SK-N-SH (cell line): ENCODE measurements around the gene ATF3. TPM values are rescaled to one million over a fixed set of nuclear protein-coding genes. Genes with fewer than 3 reads are reported as not detected.

ENCODE experiments used
- CTCF ChIA-PET: fragments of 300-600, 350-600 bp; formaldehyde crosslinking; extraction: SDS; loops from one replicate; lab custom pipeline; 2021; lab: Yijun Ruan, JAX
- POLR2A ChIA-PET: fragments of 350-600 bp; sonication (Branson Sonifier 250); formaldehyde crosslinking; extraction: SDS; loops from one replicate; lab custom pipeline; 2020; ENCODE audit warnings: antibody characterized with exemption, inconsistent platforms; lab: Yijun Ruan, JAX
- DNase-seq: peaks from one replicate; pipeline ENCODE4 v3.0.0; 2012
- H2AFZ ChIP-seq: fragments of 200-600 bp; sonication (generic); 2 replicates; pipeline ENCODE4 v1.8.1; 2016; ENCODE audit warnings: antibody characterized with exemption, mild to moderate bottlenecking, low read depth
- H3F3A ChIP-seq: fragments of 200-600 bp; sonication (generic); replicated peaks from 2 replicates; pipeline ENCODE3; 2016; ENCODE audit warnings: antibody characterized with exemption, mild to moderate bottlenecking; ENCODE audit not compliant: insufficient read depth
- H3K27ac ChIP-seq, 2 experiments: fragments of 200-500 bp in 1 of 2; fragments of 200-600 bp in 1 of 2; sonication (Bioruptor generic) in 1 of 2; sonication (generic), shearing (Covaris generic) in 1 of 2; 2 replicates each; pipeline versions ENCODE4 v1.5.1 to v1.6.1; 2014 to 2016; ENCODE audit warnings: low read depth in 2 of 2, inconsistent platforms in 1 of 2, low read length in 1 of 2, mild to moderate bottlenecking in 1 of 2, mixed read lengths in 1 of 2
- H3K27me3 ChIP-seq: fragments of 200-600 bp; sonication (generic), shearing (Covaris generic); 2 replicates; pipeline ENCODE4 v1.6.1; 2016; ENCODE audit warnings: mixed run types; ENCODE audit not compliant: insufficient read depth
- H3K36me3 ChIP-seq, 2 experiments: fragments of 200-500 bp in 1 of 2; fragments of 200-600 bp in 1 of 2; sonication (Bioruptor generic) in 1 of 2; sonication (generic) in 1 of 2; replicated peaks in 1 of 2; 2 replicates each; pipeline versions ENCODE3 to v1.5.1; 2014 to 2016; ENCODE audit warnings: low read length in 1 of 2, mild to moderate bottlenecking in 1 of 2; ENCODE audit not compliant: insufficient read depth in 2 of 2, control insufficient read depth in 1 of 2
- H3K4me1 ChIP-seq, 2 experiments: fragments of 200-500 bp in 1 of 2; fragments of 200-600 bp in 1 of 2; sonication (Bioruptor generic) in 1 of 2; sonication (generic), shearing (Covaris generic) in 1 of 2; 2 replicates each; pipeline versions ENCODE4 v1.5.1 to v1.6.1; 2014 to 2016; ENCODE audit warnings: low read depth in 1 of 2, low read length in 1 of 2, mixed run types in 1 of 2; ENCODE audit not compliant: insufficient read depth in 2 of 2, control insufficient read depth in 1 of 2
- H3K4me2 ChIP-seq: fragments of 200-600 bp; sonication (generic), shearing (Covaris generic); 2 replicates; pipeline ENCODE4 v1.6.1; 2017; ENCODE audit warnings: mixed run types
- H3K4me3 ChIP-seq, 2 experiments: fragments of 200-500 bp in 1 of 2; fragments of 200-600 bp in 1 of 2; sonication (Bioruptor generic) in 1 of 2; sonication (generic), shearing (Covaris generic) in 1 of 2; 2 replicates each; pipeline versions ENCODE4 v1.5.1 to v1.8.1; 2014 to 2016; ENCODE audit warnings: low read depth in 2 of 2, inconsistent platforms in 1 of 2, low read length in 1 of 2, mild to moderate bottlenecking in 1 of 2, mixed read lengths in 1 of 2, moderate library complexity in 1 of 2
- H3K79me2 ChIP-seq: fragments of 200-600 bp; sonication (generic); 2 replicates; pipeline ENCODE4 v1.8.1; 2017; ENCODE audit warnings: mild to moderate bottlenecking; ENCODE audit not compliant: insufficient read depth
- H3K9ac ChIP-seq: fragments of 200-600 bp; sonication (generic); 2 replicates; pipeline ENCODE4 v1.6.1; 2017; ENCODE audit warnings: mixed run types
- H3K9me2 ChIP-seq: fragments of 200-600 bp; sonication (generic); 2 replicates; pipeline ENCODE4 v1.6.1; 2017; ENCODE audit warnings: mixed run types
- H3K9me3 ChIP-seq: fragments of 200-600 bp; sonication (generic); 2 replicates; pipeline ENCODE4 v1.6.1; 2017; ENCODE audit warnings: mixed run types, mild to moderate bottlenecking, moderate library complexity
- H4K20me1 ChIP-seq: fragments of 200-600 bp; sonication (generic); 2 replicates; pipeline ENCODE4 v1.6.1; 2017; ENCODE audit warnings: mild to moderate bottlenecking, mixed run types; ENCODE audit not compliant: insufficient read depth
- CTCF ChIP-seq: fragments of 200-600 bp; sonication (generic); IDR thresholded peaks from 2 replicates; pipeline ENCODE4 v1.6.1; 2017; ENCODE audit warnings: antibody characterized with exemption, mild to moderate bottlenecking, moderate library complexity
- EZH2phosphoT487 ChIP-seq: fragments of 200-600 bp; sonication (generic); IDR thresholded peaks from 2 replicates; pipeline ENCODE4 v1.6.1; 2017; ENCODE audit warnings: low read depth, mixed run types, mild to moderate bottlenecking, antibody characterized with exemption, moderate library complexity, borderline replicate concordance
- GABPA ChIP-seq: IDR thresholded peaks from 2 replicates; pipeline ENCODE4 v1.4.0; 2012; ENCODE audit warnings: low read depth, mild to moderate bottlenecking
- GATA2 ChIP-seq: sonication (generic); formaldehyde crosslinking; IDR thresholded peaks from 2 replicates; pipeline ENCODE4 v1.5.0; 2020; ENCODE audit warnings: mild to moderate bottlenecking, missing genetic modification reagents
- IRF3 ChIP-seq: fragments of 150-350 bp; IDR thresholded peaks from 2 replicates; pipeline ENCODE4 v1.6.1; 2016; ENCODE audit warnings: mild to moderate bottlenecking, low read depth, low read length
- JUND ChIP-seq: IDR thresholded peaks from 2 replicates; pipeline ENCODE4 v1.4.0; 2012
- MEF2A ChIP-seq: IDR thresholded peaks from 2 replicates; pipeline ENCODE4 v1.4.0; 2012; ENCODE audit warnings: low read depth, borderline replicate concordance
- MXI1 ChIP-seq: IDR thresholded peaks from 2 replicates; pipeline ENCODE4 v1.6.1; 2012; ENCODE audit warnings: mild to moderate bottlenecking, low read depth, low read length, improper control_type of control experiment
- PBX3 ChIP-seq: IDR thresholded peaks from 2 replicates; pipeline ENCODE4; 2012
- RAD21 ChIP-seq: IDR thresholded peaks from 2 replicates; pipeline ENCODE4 v1.6.1; 2012; ENCODE audit warnings: mild to moderate bottlenecking, low read length
- RCOR1 ChIP-seq: fragments of 150-350 bp; IDR thresholded peaks from 2 replicates; pipeline ENCODE4 v1.6.1; 2017; ENCODE audit warnings: antibody characterized with exemption, low read length
- REST ChIP-seq: IDR thresholded peaks from 2 replicates; pipeline ENCODE4 v1.6.1; 2012; ENCODE audit warnings: mild to moderate bottlenecking, low read depth, low read length, moderate library complexity
- RFX5 ChIP-seq: IDR thresholded peaks from 2 replicates; pipeline ENCODE4 v1.6.1; 2012; ENCODE audit warnings: mild to moderate bottlenecking, improper control_type of control experiment, low read length
- RXRA ChIP-seq: IDR thresholded peaks from 2 replicates; pipeline ENCODE4 v1.4.0; 2012; ENCODE audit warnings: low read depth, mild to moderate bottlenecking, borderline replicate concordance
- SIN3A ChIP-seq: IDR thresholded peaks from 2 replicates; pipeline ENCODE4 v1.6.1; 2012; ENCODE audit warnings: low read depth, mild to moderate bottlenecking, low read length, moderate library complexity, borderline replicate concordance
- SMC3 ChIP-seq: IDR thresholded peaks from 2 replicates; pipeline ENCODE4 v1.6.1; 2012; ENCODE audit warnings: low read depth, low read length, improper control_type of control experiment
- USF2 ChIP-seq: fragments of 150-350 bp; IDR thresholded peaks from 2 replicates; pipeline ENCODE4 v1.6.1; 2017; ENCODE audit warnings: antibody characterized with exemption, low read length, low read depth, borderline replicate concordance
- YY1 ChIP-seq: IDR thresholded peaks from 2 replicates; pipeline ENCODE4 v1.4.0; 2012; ENCODE audit warnings: low read depth, mild to moderate bottlenecking
- WGBS: methylation state at CpG from one replicate; pipeline ENCODE4 v1.1.6; 2017; ENCODE audit warnings: low lambda C conversion rate; 5-methylcytosine and 5-hydroxymethylcytosine counted together
- polyA plus RNA-seq, 3 experiments: library from polyadenylated mRNA; depleted of rRNA; stranded (reverse); fragments of >200 nt; gene quantifications; 2 replicates each; pipeline ENCODE4 v1.2.3, GENCODE V29; 2012

Gene ATF3
- polyA plus RNA-seq, 1 of the 3 experiments (the other 2 are of a cell fraction): 29.7 TPM

GRCh38 chr1:212583643-212584042, 24.9 kb upstream of the ATF3 start:
- no peaks in the 10 kb centered on the region for H3K9me2 ChIP-seq
- no peaks in the 10 kb centered on the region for H3F3A ChIP-seq
- no peaks in the 10 kb centered on the region for H3K36me3 ChIP-seq
- DNase-seq: no peak
- peaks cover 7% of the 10 kb centered on the region; the same call in 1 of the 2 replicates for H3K27me3 ChIP-seq
- H2AFZ ChIP-seq: no peak overlapping the region
- no peak overlapping the region for H3K9ac ChIP-seq
- no peaks in the 10 kb centered on the region for H4K20me1 ChIP-seq
- H3K4me2 ChIP-seq: no peak overlapping the region
- WGBS: 75% methylated on average over 7 of the region's 7 CpGs
- no peaks in the 10 kb centered on the region for H3K9me3 ChIP-seq
- peaks cover 0 to 2% of the 10 kb centered on the region in 2 experiments; a peak in 1 of 4 replicates for H3K4me1 ChIP-seq
- TF ChIP-seq MXI1 (no peak), GATA2 (CRISPR knock-in tag) (no peak), EZH2phosphoT487 (no peak), USF2 (no peak), YY1 (no peak), PBX3 (no peak), JUND (no peak), SMC3 (no peak), RXRA (no peak), GABPA (no peak), RFX5 (no peak), MEF2A (no peak), SIN3A (no peak), IRF3 (no peak)
- H3K79me2 ChIP-seq: no peaks in the 10 kb centered on the region
- CTCF ChIA-PET: no interaction called here
- POLR2A ChIA-PET: no interaction called here
- no peak overlapping the region for H3K27ac ChIP-seq
- no peak overlapping the region for H3K4me3 ChIP-seq

GRCh38 chr1:212584092-212584886, 24.3 kb upstream of the ATF3 start:
- H3F3A ChIP-seq: no peaks in the 10 kb centered on the region
- no peak overlapping the region for H3K27ac ChIP-seq
- H3K4me1 ChIP-seq: peaks cover 0 to 2% of the 10 kb centered on the region in 2 experiments; a peak in 1 of 4 replicates
- no peak overlapping the region for H3K9ac ChIP-seq
- H3K4me3 ChIP-seq: no peak overlapping the region
- H3K4me2 ChIP-seq: no peak overlapping the region
- H3K36me3 ChIP-seq: no peaks in the 10 kb centered on the region
- no peaks in the 10 kb centered on the region for H3K79me2 ChIP-seq
- ChIA-PET POLR2A (no interaction called here), CTCF (no interaction called here)
- no peaks in the 10 kb centered on the region for H3K9me3 ChIP-seq
- DNase-seq: no peak
- peaks cover 7% of the 10 kb centered on the region; the same call in 1 of the 2 replicates for H3K27me3 ChIP-seq
- H4K20me1 ChIP-seq: no peaks in the 10 kb centered on the region
- no peak overlapping the region for H2AFZ ChIP-seq
- H3K9me2 ChIP-seq: no peaks in the 10 kb centered on the region
- WGBS: 70% methylated on average over 5 of the region's 5 CpGs
- TF ChIP-seq RCOR1: no peak
- no peak for TF ChIP-seq RAD21
- no peak for TF ChIP-seq REST
- TF ChIP-seq CTCF: no peak
- TF ChIP-seq USF2: no peak
